ENCODE data around the gene RRN3. TPM values are rescaled to one million over a fixed set of nuclear protein-coding genes. Genes with fewer than 3 reads are reported as not detected.
"Not testable (repeated sequence)": the region's sequence is repeated elsewhere in the genome, so short reads cannot be mapped to it uniquely, and the experiment has no call there.

RRN3 gene
- total and polyA plus RNA-seq, 9 donors, result 18.8 to 46.0 (median 30.7) TPM

DNA sequence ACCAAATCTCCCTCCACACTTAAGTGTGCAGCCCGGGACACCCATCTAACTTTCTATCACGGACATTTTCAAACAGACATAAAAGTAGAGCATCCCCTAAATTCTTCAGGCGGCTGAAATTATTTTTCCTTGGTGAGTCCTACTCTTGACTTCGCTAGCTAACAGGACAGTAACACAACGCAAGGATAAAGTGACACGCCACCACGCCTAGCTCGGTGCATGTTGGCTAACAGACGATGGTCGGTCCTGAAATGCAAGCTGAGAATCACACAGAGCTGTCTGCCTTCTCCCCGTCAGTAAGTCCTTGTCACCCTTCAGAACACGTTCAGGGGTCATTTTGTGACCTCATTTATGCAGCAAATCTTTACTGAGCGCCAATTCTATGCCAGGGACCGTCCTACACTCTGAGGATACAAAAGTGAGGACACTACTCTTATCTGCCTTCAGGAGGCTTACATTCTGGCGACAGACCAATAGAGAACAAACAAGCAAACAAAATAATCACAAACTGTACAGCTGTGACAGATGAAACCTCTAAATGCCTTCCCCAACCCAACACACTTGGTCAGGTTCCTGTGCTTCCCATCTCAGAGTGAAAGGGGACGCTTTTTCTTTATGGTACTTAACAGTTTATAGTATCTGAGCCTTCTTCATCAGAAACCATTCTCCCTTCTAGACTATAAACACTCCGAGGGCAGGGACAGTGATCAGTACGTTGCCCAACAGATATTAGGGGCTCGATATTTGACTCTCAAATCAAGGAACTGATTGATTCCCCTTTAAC, 39.5 kb downstream of the RRN3 start:
- no peak for DNase-seq
- peak overlapping the region; percentile 54 to 67 for H3K27ac ChIP-seq
- H3K36me3 ChIP-seq, result no peaks in the 10 kb centered on the region
- peak overlapping the region; percentile 78 for H3K4me3 ChIP-seq
- intact Hi-C loops (cut with DNase I), result no loop called here
- H3K27me3 ChIP-seq, result no peaks in the 10 kb centered on the region
- no peak for TF ChIP-seq CTCF (IDR thresholded peaks at IDR 0.05)
- TF ChIP-seq POLR2A (IDR thresholded peaks at IDR 0.05), result no peak
- no peak for TF ChIP-seq EP300 (IDR thresholded peaks at IDR 0.05)
- H3K9me3 ChIP-seq, result no peaks in the 10 kb centered on the region
- peaks cover under 1% of the 10 kb centered on the region for H3K4me1 ChIP-seq (ENCODE audit: insufficient read depth)
- 76 to 78% (median 77%) methylated on average over 19 of the region's 19 CpGs for WGBS, 3 donors

DNA sequence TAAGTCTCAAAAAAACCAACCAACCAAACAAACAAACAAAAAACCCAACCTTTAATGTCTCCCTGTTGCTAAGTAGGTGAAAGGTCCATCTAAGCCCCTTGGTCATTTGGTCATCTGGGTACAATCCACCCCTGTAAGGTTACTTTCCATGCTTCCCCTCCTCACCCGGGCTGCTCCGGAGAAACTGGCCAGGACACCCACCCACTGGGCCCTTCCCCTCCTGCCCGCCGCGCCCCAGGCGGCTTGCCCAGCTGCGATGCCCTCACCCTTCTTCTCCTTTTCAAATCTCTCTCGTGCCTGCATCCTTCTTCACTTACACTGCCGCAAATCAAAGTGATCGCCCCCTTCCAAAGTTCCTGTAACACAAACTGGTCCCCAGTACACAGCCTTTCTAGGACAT, 40.2 kb downstream of the RRN3 start:
- DNase-seq, result no peak
- H3K4me3 ChIP-seq, result no peak overlapping the region
- H3K36me3 ChIP-seq, result no peaks in the 10 kb centered on the region
- no peaks in the 10 kb centered on the region for H3K9me3 ChIP-seq
- H3K27me3 ChIP-seq, result no peaks in the 10 kb centered on the region
- H3K27ac ChIP-seq, result no peak overlapping the region
- intact Hi-C loops (cut with DNase I), result no loop called here
- H3K4me1 ChIP-seq (ENCODE audit: insufficient read depth), result peaks cover 1% of the 10 kb centered on the region
- TF ChIP-seq POLR2A (IDR thresholded peaks at IDR 0.05), result no peak
- no peak for TF ChIP-seq CTCF (IDR thresholded peaks at IDR 0.05)
- TF ChIP-seq EP300 (IDR thresholded peaks at IDR 0.05), result no peak
- 92 to 95% (median 95%) methylated on average over 10 of the region's 10 CpGs for WGBS, 3 donors

- peaks cover 1% of the 10 kb centered on the region for H3K4me1 ChIP-seq (ENCODE audit: insufficient read depth)
- peak overlapping the region in 1 of 2 donors; percentile 0 for H3K27ac ChIP-seq
- 85 to 91% (median 86%) methylated on average over 10 of the region's 10 CpGs for WGBS, 3 donors
Measured at GRCh38 chr16:15052747-15053476, 41.2 kb downstream of the RRN3 start.

GRCh38 chr16:15051387-15051951, 42.6 kb downstream of the RRN3 start:
- H3K4me1 ChIP-seq (ENCODE audit: insufficient read depth), result peaks cover 1% of the 10 kb centered on the region
- 82 to 90% (median 84%) methylated on average over 9 of the region's 9 CpGs for WGBS, 3 donors
- H3K9me3 ChIP-seq, result no peaks in the 10 kb centered on the region
- no peak overlapping the region for H3K27ac ChIP-seq
- H3K36me3 ChIP-seq, result no peaks in the 10 kb centered on the region
- no peaks in the 10 kb centered on the region for H3K27me3 ChIP-seq
- no peak for DNase-seq
- intact Hi-C loops (cut with DNase I), result no loop called here
- H3K4me3 ChIP-seq, result no peak overlapping the region
- TF ChIP-seq POLR2A (IDR thresholded peaks at IDR 0.05), result no peak
- no peak for TF ChIP-seq CTCF (IDR thresholded peaks at IDR 0.05)
- TF ChIP-seq EP300 (IDR thresholded peaks at IDR 0.05), result no peak

More at GRCh38 chr16:15052747-15053476, 41.2 kb downstream of the RRN3 start:
- intact Hi-C loops (cut with DNase I), result no loop called here
- Histone ChIP-seq H3K27me3 (no peaks in the 10 kb centered on the region), H3K4me3 (no peak overlapping the region), H3K36me3 (no peaks in the 10 kb centered on the region), H3K9me3 (no peaks in the 10 kb centered on the region)
- no peak for TF ChIP-seq EP300 (IDR thresholded peaks at IDR 0.05)
- no peak for DNase-seq

- WGBS, 3 donors, result 100% methylated on average over 1 of the region's 1 CpG
- H3K36me3 ChIP-seq; H3K27me3 ChIP-seq; H3K4me3 ChIP-seq; H3K27ac ChIP-seq; DNase-seq; H3K9me3 ChIP-seq; H3K4me1 ChIP-seq (ENCODE audit: insufficient read depth); intact Hi-C loops (cut with DNase I): not testable (repeated sequence)
Measured at GRCh38 chr16:15050440-15050839, 43.6 kb downstream of the RRN3 start.

All from ovary (tissue), 9 donors.